HepG2 (cell line): Measurements from ENCODE around the gene SORBS2. TPM values are rescaled to one million over a fixed set of nuclear protein-coding genes. Genes with fewer than 3 reads are reported as not detected.

Experiments used
- GMEB1 ChIP-seq: sonication (generic); formaldehyde crosslinking; IDR thresholded peaks from 2 replicates; pipeline ENCODE4 v1.5.1; 2020; ENCODE audit warnings: missing genetic modification reagents, mild to moderate bottlenecking, borderline replicate concordance
- HMGXB3 ChIP-seq: sonication (generic); formaldehyde crosslinking; IDR thresholded peaks from 2 replicates; pipeline ENCODE4 v1.4.0; 2020; ENCODE audit warnings: missing genetic modification reagents, borderline replicate concordance
- HNF1B ChIP-seq: sonication (generic); formaldehyde crosslinking; IDR thresholded peaks from 2 replicates; pipeline ENCODE4 v1.5.1; 2020; ENCODE audit warnings: mild to moderate bottlenecking, moderate library complexity, missing genetic modification reagents
- IKZF5 ChIP-seq: IDR thresholded peaks from 2 replicates; pipeline ENCODE4 v1.6.1; 2018; ENCODE audit warnings: missing genetic modification reagents, mild to moderate bottlenecking, missing compliant biosample characterization
- SAFB2 ChIP-seq: sonication (generic); formaldehyde crosslinking; IDR thresholded peaks from 2 replicates; pipeline ENCODE4 v1.5.1; 2020; ENCODE audit warnings: missing genetic modification reagents, low read depth, mild to moderate bottlenecking, borderline replicate concordance
- SMYD3 ChIP-seq: sonication (generic); formaldehyde crosslinking; IDR thresholded peaks from 2 replicates; pipeline ENCODE4 v1.8.1; 2023; ENCODE audit warnings: mild to moderate bottlenecking, missing genetic modification reagents
- SNRNP70 ChIP-seq: fragments of 200-400 bp; formaldehyde crosslinking; IDR thresholded peaks from 2 replicates; pipeline ENCODE4 v1.6.1; 2017; ENCODE audit warnings: mild to moderate bottlenecking, low read depth, low read length, moderate library complexity
- ZNF335 ChIP-seq: sonication (generic); formaldehyde crosslinking; IDR thresholded peaks from 2 replicates; pipeline ENCODE4 v1.4.0; 2020; ENCODE audit warnings: missing genetic modification reagents
- ZNF350 ChIP-seq: sonication (generic); formaldehyde crosslinking; IDR thresholded peaks from 2 replicates; pipeline ENCODE4 v1.4.0; 2020; ENCODE audit warnings: mild to moderate bottlenecking, low read depth, missing genetic modification reagents, borderline replicate concordance
- ZNF496 ChIP-seq: sonication (generic); formaldehyde crosslinking; IDR thresholded peaks from 2 replicates; pipeline ENCODE4 v1.8.1; 2023; ENCODE audit warnings: mild to moderate bottlenecking, moderate library complexity, missing genetic modification reagents; ENCODE audit not compliant: insufficient replicate concordance
- ZNF572 ChIP-seq: sonication (generic); formaldehyde crosslinking; IDR thresholded peaks from 2 replicates; pipeline ENCODE4 v1.5.1; 2020; ENCODE audit warnings: mild to moderate bottlenecking, missing genetic modification reagents
- ZNF646 ChIP-seq: sonication (generic); formaldehyde crosslinking; IDR thresholded peaks from 2 replicates; pipeline ENCODE4 v1.9.0; 2021; ENCODE audit warnings: mild to moderate bottlenecking, missing genetic modification reagents
- polyA plus RNA-seq, 8 experiments: library from polyadenylated mRNA; depleted of rRNA in 3 of 8; stranded (reverse) in 7 of 8; unstranded in 1 of 8; fragments of >200 nt; fragmentation: Illumina TruSeq in 4 of 8; extraction: Trizol in 4 of 8; gene quantifications; 2 replicates each; pipeline versions ENCODE4 v1.2.1 to v1.2.3, GENCODE V29; 2011 to 2016; ENCODE audit warnings: low read depth in 4 of 8, missing spikeins in 1 of 8, mixed read lengths in 1 of 8; ENCODE audit not compliant: insufficient read depth in 1 of 8
- total RNA-seq, 5 experiments: library from RNA; depleted of rRNA; stranded (reverse); fragments of >200 nt; fragmentation: Illumina TruSeq; extraction: Trizol; gene quantifications; 2 replicates each; pipeline ENCODE4 v1.2.3, GENCODE V29; 2016; ENCODE audit warnings: low read depth in 1 of 5

The SORBS2 gene
- total and polyA plus RNA-seq, 2 of the 13 experiments (the other 11 are each of a cell fraction or from before 2014, with no cell fraction given): 25.0 to 80.5 TPM

- TF ChIP-seq ZNF646 (CRISPR knock-in tag) (no peak), HNF1B (CRISPR knock-in tag) (no peak), GMEB1 (CRISPR knock-in tag) (no peak), SAFB2 (CRISPR knock-in tag) (no peak), HMGXB3 (no peak), IKZF5 (no peak), ZNF572 (CRISPR knock-in tag) (no peak), ZNF496 (CRISPR knock-in tag) (no peak), ZNF350 (CRISPR knock-in tag) (no peak), ZNF335 (no peak), SMYD3 (CRISPR knock-in tag) (no peak), SNRNP70 (no peak)
Measured at GRCh38 chr4:185774131-185774653, 37.8 kb downstream of the SORBS2 start (continued).
